SK-N-SH treated with all-trans-retinoic acid at 6 μM for 48 hours (cell line): ENCODE measurements around the gene KCTD2.

Experiments
- ATAC-seq: fragments of 200-7000 bp; cut with Tn5 transposase; 3 replicates; pipeline ENCODE4 v1.9.1; 2020; ENCODE audit warnings: mild to moderate bottlenecking, moderate library complexity
- ARNTL ChIP-seq: fragments of 450-650 bp; formaldehyde crosslinking; IDR thresholded peaks from 2 replicates; pipeline ENCODE4 v1.5.0; 2020; ENCODE audit warnings: low read depth, mild to moderate bottlenecking, moderate library complexity, borderline replicate concordance
- BACH2 ChIP-seq: fragments of 250-450 bp; sonication (Bioruptor Pico); IDR thresholded peaks from 2 replicates; pipeline ENCODE4 v1.9.0; 2021; ENCODE audit warnings: mild to moderate bottlenecking, borderline replicate concordance
- CREB5 ChIP-seq: fragments of 250-450 bp; sonication (Bioruptor Pico); IDR thresholded peaks from 2 replicates; pipeline ENCODE4 v1.5.1; 2020; ENCODE audit warnings: low read depth, mild to moderate bottlenecking, moderate library complexity
- CSDC2 ChIP-seq: fragments of 250-450 bp; sonication (Bioruptor Pico); IDR thresholded peaks from 2 replicates; pipeline ENCODE4 v1.5.0; 2020; ENCODE audit warnings: mild to moderate bottlenecking, moderate library complexity
- ISL1 ChIP-seq: fragments of 250-450 bp; sonication (Bioruptor Pico); IDR thresholded peaks from 2 replicates; pipeline ENCODE4 v2.1.2; 2022; ENCODE audit warnings: mild to moderate bottlenecking, moderate library complexity
- PATZ1 ChIP-seq: fragments of 250-450 bp; sonication (Bioruptor Pico); IDR thresholded peaks from 2 replicates; pipeline ENCODE4 v1.8.0; 2020; ENCODE audit warnings: mild to moderate bottlenecking, moderate library complexity, borderline replicate concordance
- POU6F1 ChIP-seq: fragments of 250-450 bp; sonication (Bioruptor Pico); IDR thresholded peaks from 2 replicates; pipeline ENCODE4 v1.8.0; 2021; ENCODE audit warnings: low read depth, mild to moderate bottlenecking, moderate library complexity, borderline replicate concordance
- PPARA ChIP-seq: fragments of 250-450 bp; sonication (Bioruptor Pico); IDR thresholded peaks from 2 replicates; pipeline ENCODE4 v1.5.0; 2020; ENCODE audit warnings: mild to moderate bottlenecking, borderline replicate concordance
- RARB ChIP-seq: fragments of 250-450 bp; sonication (Bioruptor Pico); IDR thresholded peaks from 2 replicates; pipeline ENCODE4 v1.8.0; 2021; ENCODE audit warnings: mild to moderate bottlenecking, moderate library complexity
- SNAI2 ChIP-seq: fragments of 250-450 bp; sonication (Bioruptor Pico); IDR thresholded peaks from 2 replicates; pipeline ENCODE4 v1.5.0; 2020; ENCODE audit warnings: mild to moderate bottlenecking, moderate library complexity
- TCF4 ChIP-seq: fragments of 250-450 bp; sonication (Bioruptor Pico); IDR thresholded peaks from 2 replicates; pipeline ENCODE4 v1.8.0; 2021; ENCODE audit warnings: mild to moderate bottlenecking, moderate library complexity, borderline replicate concordance
- TSHZ2 ChIP-seq: fragments of 250-450 bp; sonication (Bioruptor Pico); IDR thresholded peaks from 2 replicates; pipeline ENCODE4 v1.5.0; 2020; ENCODE audit warnings: mild to moderate bottlenecking, moderate library complexity
- ZC3H10 ChIP-seq: fragments of 250-450 bp; sonication (Bioruptor Pico); IDR thresholded peaks from 2 replicates; pipeline ENCODE4 v1.5.1; 2021; ENCODE audit warnings: mild to moderate bottlenecking, moderate library complexity
- ZFP30 ChIP-seq: fragments of 450-650 bp; formaldehyde crosslinking; IDR thresholded peaks from 2 replicates; pipeline ENCODE4 v1.5.0; 2022; ENCODE audit warnings: mild to moderate bottlenecking, moderate library complexity
- ZNF565 ChIP-seq: fragments of 450-650 bp; formaldehyde crosslinking; conservative IDR thresholded peaks from 2 replicates; pipeline ENCODE4 v1.5.0; 2020; ENCODE audit warnings: low read depth, mild to moderate bottlenecking, moderate library complexity
- ZNF70 ChIP-seq: fragments of 450-650 bp; formaldehyde crosslinking; IDR thresholded peaks from 2 replicates; pipeline ENCODE4 v1.5.0; 2020; ENCODE audit warnings: mild to moderate bottlenecking, moderate library complexity
- ZNF8 ChIP-seq: fragments of 450-650 bp; formaldehyde crosslinking; IDR thresholded peaks from 2 replicates; pipeline ENCODE4 v1.5.0; 2020; ENCODE audit warnings: mild to moderate bottlenecking, moderate library complexity

Gene KCTD2

GRCh38 chr17:75032720-75033280 lies 14.2 kb upstream of the KCTD2 start (continued):
- TF ChIP-seq CREB5 (CRISPR knock-in tag) (no peak), RARB (no peak), ARNTL (CRISPR knock-in tag) (no peak), ZNF8 (no peak), PATZ1 (CRISPR knock-in tag) (no peak), SNAI2 (CRISPR knock-in tag) (no peak), ZNF565 (CRISPR knock-in tag) (no peak), ZFP30 (CRISPR knock-in tag) (no peak), PPARA (CRISPR knock-in tag) (no peak)

- ATAC-seq: peak; percentile 58
- no peak for TF ChIP-seq SNAI2 (CRISPR knock-in tag)
- TF ChIP-seq PPARA (CRISPR knock-in tag): no peak
- TF ChIP-seq TCF4 (CRISPR knock-in tag): no peak
- no peak for TF ChIP-seq ZNF70
- TF ChIP-seq TSHZ2 (CRISPR knock-in tag): 0 out of 2 replicates have a peak, but pooled peaks have one; percentile 11
- 0 out of 2 replicates have a peak, but pooled peaks have one; percentile 35 for TF ChIP-seq POU6F1 (CRISPR knock-in tag)
- no peak for TF ChIP-seq CREB5 (CRISPR knock-in tag)
- TF ChIP-seq RARB: no peak
- TF ChIP-seq ZC3H10 (CRISPR knock-in tag): no peak
- no peak for TF ChIP-seq ISL1 (CRISPR knock-in tag)
- TF ChIP-seq BACH2 (CRISPR knock-in tag): no peak
These were observed 13.4 kb upstream of the KCTD2 start for GRCh38 chr17:75033346-75034235.

GRCh38 chr17:75034236-75034908 lies 12.7 kb upstream of the KCTD2 start:
- peak; percentile 58 for ATAC-seq
- 0 out of 2 replicates have a peak, but pooled peaks have one; percentile 3 for TF ChIP-seq CREB5 (CRISPR knock-in tag)
- TF ChIP-seq RARB: no peak
- no peak for TF ChIP-seq ZC3H10 (CRISPR knock-in tag)
- TF ChIP-seq ISL1 (CRISPR knock-in tag): no peak
- TF ChIP-seq ZNF565 (CRISPR knock-in tag): peak; percentile 46; the same call in 1 of the 2 replicates
- TF ChIP-seq CSDC2 (CRISPR knock-in tag): 0 out of 2 replicates have a peak, but pooled peaks have one; percentile 31
- TF ChIP-seq, all 23 proteins: peak for 3
